IMR-90 (cell line): ENCODE measurements around the gene CIB1. TPM values are rescaled to one million over a fixed set of nuclear protein-coding genes. Genes with fewer than 3 reads are reported as not detected.

Experiments used
- ATAC-seq: fragments of 200-7000 bp; cut with Tn5 transposase; 2 replicates; pipeline ENCODE4 v1.9.1; 2020; ENCODE audit warnings: low read depth, mild to moderate bottlenecking, moderate library complexity
- BruUV-seq: library from RNA; stranded (reverse); fragments of 400-500 nt; replicated peaks from 2 replicates; lab custom pipeline; 2021; lab: Mats Ljungman, UMichigan
- CTCF ChIA-PET: fragments of 300-600 bp; formaldehyde crosslinking; extraction: SDS; loops from one replicate; lab custom pipeline; 2021; ENCODE audit warnings: antibody characterized with exemption; lab: Yijun Ruan, JAX
- POLR2A ChIA-PET: fragments of 300-600 bp; sonication (Branson Sonifier 250); formaldehyde crosslinking; loops from one replicate; lab custom pipeline; 2022; ENCODE audit warnings: antibody characterized with exemption; ENCODE audit not compliant: unreplicated experiment; lab: Charles Lee
- DNase-seq: peaks from one replicate; pipeline ENCODE4 v3.0.0; 2013
- H2AFZ ChIP-seq: replicated peaks from 2 replicates; pipeline ENCODE3; 2013; ENCODE audit warnings: low read length, mild to moderate bottlenecking; ENCODE audit not compliant: poor library complexity
- H2AK5ac ChIP-seq: 2 replicates; pipeline ENCODE4 v1.6.1; 2013; ENCODE audit warnings: low read depth, low read length, inconsistent platforms
- H2AK9ac ChIP-seq: replicated peaks from 2 replicates; pipeline ENCODE3; 2013; ENCODE audit warnings: mild to moderate bottlenecking, low read depth, low read length, moderate library complexity; ENCODE audit not compliant: poor library complexity
- H2BK120ac ChIP-seq: 2 replicates; pipeline ENCODE4 v1.6.1; 2013; ENCODE audit warnings: low read depth, low read length, inconsistent platforms
- H2BK15ac ChIP-seq: 3 replicates; pipeline ENCODE4 v1.6.1; 2013; ENCODE audit warnings: low read depth, low read length, inconsistent platforms
- H2BK20ac ChIP-seq: 2 replicates; pipeline ENCODE4 v1.6.1; 2013; ENCODE audit warnings: low read depth, mild to moderate bottlenecking, inconsistent platforms, low read length, moderate library complexity
- H2BK5ac ChIP-seq: 2 replicates; pipeline ENCODE4 v1.6.1; 2013; ENCODE audit warnings: mild to moderate bottlenecking, low read depth, low read length, inconsistent platforms; ENCODE audit not compliant: poor library complexity, severe bottlenecking
- H3K14ac ChIP-seq: replicated peaks from 2 replicates; pipeline ENCODE4 v1.6.1; 2013; ENCODE audit warnings: low read depth, low read length, inconsistent platforms
- H3K18ac ChIP-seq: 2 replicates; pipeline ENCODE4 v1.6.1; 2013; ENCODE audit warnings: low read depth, low read length, control low read depth
- H3K23ac ChIP-seq: 2 replicates; pipeline ENCODE4 v1.6.1; 2013; ENCODE audit warnings: low read depth, low read length, inconsistent platforms
- H3K27ac ChIP-seq: 2 replicates; pipeline ENCODE4 v1.5.1; 2013; ENCODE audit warnings: mild to moderate bottlenecking, control low read depth, low read length; ENCODE audit not compliant: insufficient read depth
- H3K27me3 ChIP-seq: 2 replicates; pipeline ENCODE4 v1.6.1; 2013; ENCODE audit warnings: low read length; ENCODE audit not compliant: control insufficient read depth, insufficient read depth
- H3K36me3 ChIP-seq: 2 replicates; pipeline ENCODE4 v1.6.1; 2013; ENCODE audit warnings: low read length, mixed read lengths; ENCODE audit not compliant: control insufficient read depth, insufficient read depth
- H3K4ac ChIP-seq: 2 replicates; pipeline ENCODE4 v1.6.1; 2013; ENCODE audit warnings: low read depth, low read length, inconsistent platforms
- H3K4me1 ChIP-seq: 2 replicates; pipeline ENCODE4 v1.6.1; 2013; ENCODE audit warnings: low read length, mixed read lengths; ENCODE audit not compliant: control insufficient read depth, insufficient read depth
- H3K4me2 ChIP-seq: 2 replicates; pipeline ENCODE4 v1.6.1; 2013; ENCODE audit warnings: low read depth, mild to moderate bottlenecking, control low read depth, low read length, moderate library complexity
- H3K4me3 ChIP-seq: 2 replicates; pipeline ENCODE4 v1.5.1; 2013; ENCODE audit warnings: low read depth, mild to moderate bottlenecking, control low read depth, low read length, moderate library complexity; ENCODE audit not compliant: insufficient read depth
- H3K56ac ChIP-seq: 2 replicates; pipeline ENCODE4 v1.6.1; 2013; ENCODE audit warnings: low read length, inconsistent platforms; ENCODE audit not compliant: insufficient read depth; ENCODE audit errors: extremely low read depth
- H3K79me1 ChIP-seq, 2 experiments: 2 replicates each; pipeline ENCODE4 v1.6.1; 2013; ENCODE audit warnings: low read length in 2 of 2, inconsistent platforms in 1 of 2, low read depth in 1 of 2
- H3K9ac ChIP-seq: 2 replicates; pipeline ENCODE4 v1.6.1; 2013; ENCODE audit warnings: low read depth, low read length, control low read depth
- H3K9me1 ChIP-seq: 2 replicates; pipeline ENCODE4 v1.6.1; 2013; ENCODE audit warnings: low read length, inconsistent platforms; ENCODE audit not compliant: insufficient read depth
- H3K9me3 ChIP-seq: 2 replicates; pipeline ENCODE4 v1.6.1; 2013; ENCODE audit warnings: low read length; ENCODE audit not compliant: control insufficient read depth, insufficient read depth
- H4K20me1 ChIP-seq: 2 replicates; pipeline ENCODE4 v1.6.1; 2013; ENCODE audit warnings: low read length, inconsistent platforms; ENCODE audit not compliant: insufficient read depth
- H4K5ac ChIP-seq: 2 replicates; pipeline ENCODE4 v1.6.1; 2013; ENCODE audit warnings: mild to moderate bottlenecking, low read depth, low read length, control low read depth
- H4K8ac ChIP-seq, 2 experiments: 2 replicates each; pipeline ENCODE4 v1.6.1; 2013; ENCODE audit warnings: low read depth in 2 of 2, low read length in 2 of 2, control low read depth in 1 of 2, inconsistent platforms in 1 of 2
- H4K91ac ChIP-seq: 2 replicates; pipeline ENCODE4 v1.6.1; 2013; ENCODE audit warnings: low read depth, low read length, inconsistent platforms; ENCODE audit not compliant: insufficient read depth
- BHLHE40 ChIP-seq: fragments of 150-350 bp; IDR thresholded peaks from 2 replicates; pipeline ENCODE4 v1.6.1; 2016; ENCODE audit warnings: mild to moderate bottlenecking, low read depth, low read length
- CEBPB ChIP-seq: IDR thresholded peaks from 2 replicates; pipeline ENCODE4 v1.6.1; 2012; ENCODE audit warnings: low read depth, low read length, improper control_type of control experiment
- CHD1 ChIP-seq: IDR thresholded peaks from 2 replicates; pipeline ENCODE4 v1.6.1; 2012; ENCODE audit warnings: low read depth, low read length, improper control_type of control experiment
- CTCF ChIP-seq: conservative IDR thresholded peaks from 2 replicates; pipeline ENCODE4 v1.5.1; 2012; ENCODE audit warnings: mild to moderate bottlenecking, low read depth, low read length, improper control_type of control experiment
- ELK1 ChIP-seq: fragments of 150-350 bp; IDR thresholded peaks from 2 replicates; pipeline ENCODE4 v1.6.1; 2016; ENCODE audit warnings: low read depth, mild to moderate bottlenecking, low read length, moderate library complexity, borderline replicate concordance
- FOS ChIP-seq: fragments of 150-350 bp; IDR thresholded peaks from 2 replicates; pipeline ENCODE4 v1.6.1; 2016; ENCODE audit warnings: low read depth, low read length
- MAFK ChIP-seq: IDR thresholded peaks from 2 replicates; pipeline ENCODE4 v1.6.1; 2012; ENCODE audit warnings: low read depth, low read length, improper control_type of control experiment
- MAZ ChIP-seq: IDR thresholded peaks from 2 replicates; pipeline ENCODE4 v1.6.1; 2012; ENCODE audit warnings: low read depth, mild to moderate bottlenecking, low read length, improper control_type of control experiment, moderate library complexity, borderline replicate concordance
- MXI1 ChIP-seq: IDR thresholded peaks from 2 replicates; pipeline ENCODE4 v1.6.1; 2012; ENCODE audit warnings: low read depth, mild to moderate bottlenecking, low read length, moderate library complexity, borderline replicate concordance
- NFE2L2 ChIP-seq: fragments of 150-350 bp; IDR thresholded peaks from 2 replicates; pipeline ENCODE4 v1.6.1; 2016; ENCODE audit warnings: low read depth, mild to moderate bottlenecking, low read length
- POLR2A ChIP-seq: IDR thresholded peaks from 2 replicates; pipeline ENCODE4 v1.6.1; 2012; ENCODE audit warnings: mild to moderate bottlenecking, low read depth, low read length
- RAD21 ChIP-seq: IDR thresholded peaks from 2 replicates; pipeline ENCODE4 v1.6.1; 2012; ENCODE audit warnings: low read length, improper control_type of control experiment
- RCOR1 ChIP-seq: IDR thresholded peaks from 2 replicates; pipeline ENCODE4 v1.6.1; 2012; ENCODE audit warnings: mild to moderate bottlenecking, low read length, improper control_type of control experiment; ENCODE audit not compliant: insufficient replicate concordance
- RFX5 ChIP-seq: IDR thresholded peaks from 2 replicates; pipeline ENCODE4 v1.8.0; 2012; ENCODE audit warnings: low read depth, mild to moderate bottlenecking, low read length, moderate library complexity
- SMC3 ChIP-seq: fragments of 150-350 bp; IDR thresholded peaks from 2 replicates; pipeline ENCODE4 v1.6.1; 2016; ENCODE audit warnings: low read depth, mild to moderate bottlenecking, antibody characterized with exemption, low read length, moderate library complexity
- USF2 ChIP-seq: fragments of 150-350 bp; IDR thresholded peaks from 2 replicates; pipeline ENCODE4 v1.6.1; 2017; ENCODE audit warnings: mild to moderate bottlenecking, antibody characterized with exemption, low read length, low read depth
- WGBS, 2 experiments: methylation state at CpG; one replicate each; pipeline versions ENCODE4 v1.1.5 to v1.1.7; 2013; ENCODE audit warnings: missing lambda C conversion rate in 2 of 2; ENCODE audit not compliant: insufficient read length in 1 of 2; ENCODE audit errors: extremely low coverage in 2 of 2; 5-methylcytosine and 5-hydroxymethylcytosine counted together
- dilution Hi-C: fragments of 300-500 bp; cut with HindIII; formaldehyde crosslinking; loops from one replicate; pipeline ENCODE4 v1.14.3; 2018; ENCODE audit warnings: low sequenced_read_pairs; ENCODE audit not compliant: unreplicated experiment
- in situ Hi-C: fragments of 300-500 bp; cut with MboI; formaldehyde crosslinking; loops from 3 replicates; pipeline ENCODE4 v1.14.3; 2019; ENCODE audit warnings: low sequenced_read_pairs, inconsistent platforms, mixed read lengths
- intact Hi-C: fragments of 100-400 bp; cut with micrococcal nuclease; formaldehyde crosslinking; loops from 2 replicates; pipeline ENCODE4 v1.10.0; 2022
- polyA plus RNA-seq, 3 experiments: library from polyadenylated mRNA; depleted of rRNA; stranded (reverse); fragments of >200 nt; gene quantifications; 2 replicates each; pipeline ENCODE4 v1.2.3, GENCODE V29; 2012; ENCODE audit warnings: low replicate concordance in 1 of 3
- total RNA-seq: library from RNA; depleted of rRNA; stranded (reverse); fragments of >200 nt; gene quantifications from 2 replicates; pipeline ENCODE4 v1.2.3, GENCODE V29; 2012

The CIB1 gene
- total and polyA plus RNA-seq, 2 of the 4 experiments (the other 2 are of a cell fraction) = 31.5 to 94.1 TPM

- dilution Hi-C loops = no loop called here
- in situ Hi-C loops = loop anchor here (10.0 kb wide), 1 partner anchor 328 kb away; the partner anchor contains the start of gene AP3S2
- BruUV-seq = no TSS peak
Measured at GRCh38 chr15:90222547-90222946, 11.2 kb downstream of the CIB1 start.

More at GRCh38 chr15:90222547-90222946, 11.2 kb downstream of the CIB1 start:
- H2AK9ac ChIP-seq = no peak overlapping the region
- H2AFZ ChIP-seq = no peak overlapping the region
- TF ChIP-seq CHD1 (no peak), BHLHE40 (no peak), MAFK (no peak), SMC3 (no peak), FOS (no peak), MXI1 (no peak), RFX5 (no peak), RAD21 (no peak), CTCF (no peak), POLR2A (no peak), USF2 (no peak), CEBPB (no peak), RCOR1 (no peak), NFE2L2 (no peak), ELK1 (no peak), MAZ (no peak)
- H3K18ac ChIP-seq = no peak overlapping the region
- H3K4me2 ChIP-seq = no peak overlapping the region
- no peak overlapping the region for H2BK5ac ChIP-seq
- no peak overlapping the region for H3K23ac ChIP-seq
- H4K8ac ChIP-seq = no peak overlapping the region
- ATAC-seq (no peak), DNase-seq (no peak)
- intact Hi-C loops = loop anchor here (10.0 kb wide), 1 partner anchor 138 kb away; no protein-coding TSS in a partner anchor
- H3K4me3 ChIP-seq = no peak overlapping the region
- no peak overlapping the region for H2BK120ac ChIP-seq
- H3K56ac ChIP-seq = no peak overlapping the region
- H4K20me1 ChIP-seq = no peaks in the 10 kb centered on the region
- H3K9me3 ChIP-seq = no peaks in the 10 kb centered on the region
- ChIA-PET POLR2A (no interaction called here), CTCF (interaction anchor here (1.7 to 1.8 kb wide), 2 partner anchors 11 to 79 kb away, joined by 7 to 11 read pairs; partner anchors contain the start of genes CIB1 and GDPGP1)
- H2AK5ac ChIP-seq = no peak overlapping the region
- H4K5ac ChIP-seq = no peak overlapping the region
- peaks cover 31% of the 10 kb centered on the region for H3K36me3 ChIP-seq
- no peak overlapping the region for H3K9ac ChIP-seq
- H3K4me1 ChIP-seq = peaks cover 3% of the 10 kb centered on the region; the same call in 1 of the 2 replicates
- no peaks in the 10 kb centered on the region for H3K9me1 ChIP-seq
- no peak overlapping the region for H3K4ac ChIP-seq
- H2BK15ac ChIP-seq = no peak overlapping the region
- no peaks in the 10 kb centered on the region for H3K27me3 ChIP-seq
- H2BK20ac ChIP-seq = no peak overlapping the region
- no peak overlapping the region for H3K14ac ChIP-seq
- H4K91ac ChIP-seq = no peak overlapping the region
- H3K27ac ChIP-seq = no peak overlapping the region
- WGBS, 2 experiments = no CpG with 5 or more reads among the region's 2 CpGs
- peaks cover 3 to 4% of the 10 kb centered on the region in 2 experiments; a peak in 2 of 4 replicates for H3K79me1 ChIP-seq
